ENCODE data around the gene UBTF. TPM values are rescaled to one million over a fixed set of nuclear protein-coding genes. Genes with fewer than 3 reads are reported as not detected.
A peak's percentile ranks its signal among the peaks of the same experiment; 100 is the strongest.

Gene UBTF
- total and polyA plus RNA-seq, 2 of the 8 experiments (the other 6 are each of a cell fraction or from before 2014, with no cell fraction given) = 14.7 to 106 TPM

DNA sequence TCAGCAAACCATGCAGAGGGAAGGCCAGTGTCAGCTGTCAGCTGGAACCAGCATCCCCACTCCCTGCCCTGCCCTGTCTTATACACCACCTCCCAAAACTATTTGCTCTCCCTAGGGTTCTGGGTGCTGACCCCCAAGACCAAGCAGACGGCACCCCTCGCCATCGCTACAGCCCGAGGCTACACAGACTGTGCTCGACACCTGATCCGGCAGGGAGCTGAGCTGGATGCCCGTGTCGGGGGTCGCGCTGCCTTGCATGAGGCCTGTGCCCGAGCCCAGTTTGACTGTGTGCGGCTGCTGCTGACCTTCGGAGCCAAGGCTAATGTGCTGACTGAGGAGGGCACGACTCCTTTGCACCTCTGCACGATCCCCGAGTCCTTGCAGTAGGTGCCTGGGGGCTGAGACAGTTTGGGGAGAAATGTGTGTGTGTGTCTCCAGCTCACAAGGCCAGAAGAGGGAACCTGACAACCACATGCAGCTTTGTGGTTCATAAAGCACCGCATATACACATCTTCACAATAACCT, 47.5 kb downstream of the UBTF start:
- Histone ChIP-seq H2AK5ac (ENCODE audit: low read depth, low read length) (no peak overlapping the region), H2BK5ac (ENCODE audit: low read depth, low read length) (peak overlapping the region; percentile 49; the same call in 1 of the 2 replicates), H4K91ac (replicated peaks; ENCODE audit: insufficient read length, low read length) (no peak overlapping the region), H3K14ac (ENCODE audit: insufficient read length) (no peak overlapping the region), H3K4me2 (ENCODE audit: insufficient read depth in 1 of 2, low read depth in 2 of 2, low read length in 2 of 2) (no peak overlapping the region), H2BK120ac (replicated peaks; ENCODE audit: low read depth, low read length) (no peak overlapping the region), H4K5ac (ENCODE audit: insufficient read length, low read depth, low read length) (no peak overlapping the region), H2AFZ (ENCODE audit: low read length) (no peak overlapping the region), H3K56ac (replicated peaks; ENCODE audit: insufficient read length, low read depth, low read length) (no peak overlapping the region), H3K4ac (replicated peaks; ENCODE audit: insufficient read length, low read depth, low read length) (peak overlapping the region; percentile 53), H3K79me2 (ENCODE audit: control insufficient read depth in 1 of 2, insufficient read depth in 2 of 2, low read length in 2 of 2) (no peaks in the 10 kb centered on the region), H2BK12ac (ENCODE audit: low read depth, low read length) (no peak overlapping the region), H3K4me3 (ENCODE audit: extremely low read depth in 1 of 4, insufficient read depth in 2 of 4, low read depth in 3 of 4, low read length in 4 of 4) (no peak overlapping the region), H2BK20ac (ENCODE audit: low read length) (no peak overlapping the region), H2BK15ac (ENCODE audit: low read length) (no peak overlapping the region), H3K36me3 (ENCODE audit: control insufficient read depth in 2 of 4, insufficient read depth in 4 of 4, low read length in 3 of 4) (peaks cover 0 to 8% (median 3%) of the 10 kb centered on the region in 4 experiments; a peak in 4 of 8 replicates), H3K27me3 (replicated peaks in 1 of 4; ENCODE audit: control insufficient read depth in 3 of 4, extremely low read depth in 1 of 4, insufficient read depth in 3 of 4, low read length in 3 of 4) (no peaks in the 10 kb centered on the region), H3K4me1 (replicated peaks in 1 of 4; ENCODE audit: control insufficient read depth in 3 of 4, insufficient read depth in 4 of 4, low read length in 3 of 4) (peaks cover 0 to 15% (median 8%) of the 10 kb centered on the region in 4 experiments; a peak in 5 of 7 replicates), H3K23ac (ENCODE audit: insufficient read length) (no peak overlapping the region), H3K79me1 (ENCODE audit: low read depth, low read length) (no peaks in the 10 kb centered on the region), H3K9me3 (ENCODE audit: insufficient read depth in 2 of 2, low read depth in 1 of 2, low read length in 1 of 2) (no peaks in the 10 kb centered on the region), H3K9ac (replicated peaks in 1 of 4; ENCODE audit: extremely low read depth in 1 of 4, low read depth in 3 of 4, low read length in 3 of 4) (no peak overlapping the region), H3K18ac (ENCODE audit: extremely low read depth, low read length) (no peak overlapping the region), H4K8ac (ENCODE audit: extremely low read depth, insufficient read depth, low read length) (no peak overlapping the region), H3K27ac (ENCODE audit: low read depth, low read length) (no peak overlapping the region), H4K20me1 (replicated peaks in 1 of 2; ENCODE audit: control insufficient read depth in 1 of 2, insufficient read depth in 2 of 2, low read length in 2 of 2) (peaks cover 0 to 1% of the 10 kb centered on the region in 2 experiments), H3K23me2 (ENCODE audit: low read depth, low read length) (no peaks in the 10 kb centered on the region)
- no peak for TF ChIP-seq SUZ12 (IDR thresholded peaks at IDR 0.05; ENCODE audit: low read length)
- TF ChIP-seq, protein P1, sequence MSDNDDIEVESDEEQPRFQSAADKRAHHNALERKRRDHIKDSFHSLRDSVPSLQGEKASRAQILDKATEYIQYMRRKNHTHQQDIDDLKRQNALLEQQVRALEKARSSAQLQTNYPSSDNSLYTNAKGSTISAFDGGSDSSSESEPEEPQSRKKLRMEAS (IDR thresholded peaks at IDR 0.05) = 0 out of 2 replicates have a peak, but pooled peaks have one; percentile 3
- POLR2A ChIA-PET (ENCODE audit: partially characterized antibody) = interaction anchor here (0.6 to 8.7 kb wide), 14 partner anchors 8 to 292 kb away, joined by 3 to 84 read pairs (median 4); partner anchors contain the start of genes HDAC5, LSM12 and TMUB2
- DNase-seq (ENCODE audit: low read depth in 1 of 2, low spot score in 2 of 2) (no peak), FAIRE-seq (no peak)
- CTCF ChIA-PET (ENCODE audit: partially characterized antibody) = interaction anchor here (0.9 to 8.1 kb wide), 13 partner anchors 12 to 182 kb away, joined by 3 to 61 read pairs (median 5); partner anchors contain the start of gene TMUB2
- WGBS, 2 experiments (ENCODE audit: extremely low coverage in 1 of 2, insufficient coverage in 1 of 2, insufficient read length in 1 of 2, insufficient replicate concordance in 2 of 2, low coverage in 1 of 2, low lambda C conversion rate in 2 of 2, missing lambda C conversion rate in 1 of 2) = 92% methylated on average over 17 of the region's 17 CpGs; no CpG with 5 or more reads in 1 of the 2 experiments
